RPMI7951 (cell line): ENCODE data around the gene HSD17B1. TPM values are rescaled to one million over a fixed set of nuclear protein-coding genes. Genes with fewer than 3 reads are reported as not detected.
A peak's percentile ranks its signal among the peaks of the same experiment; 100 is the strongest.
"Not testable (repeated sequence)": the region's sequence is repeated elsewhere in the genome, so short reads cannot be mapped to it uniquely, and the experiment has no call there.

Experiments used
- DNase-seq: peaks from one replicate; pipeline ENCODE4 v3.0.0-alpha.2; 2012; ENCODE audit warnings: low read depth
- total RNA-seq: library from RNA; depleted of rRNA; stranded (reverse); fragments of >200 nt; shearing (Covaris generic); gene quantifications from 2 replicates; pipeline ENCODE4 v1.2.3, GENCODE V29; 2014

The HSD17B1 gene
- total RNA-seq, 1 experiment from 2014 or later = 1.4 TPM

- no peak for DNase-seq
These were observed 5.0 kb upstream of the HSD17B1 start for GRCh38 chr17:42547698-42548069.

GRCh38 chr17:42548070-42548837 lies 4.5 kb upstream of the HSD17B1 start:
- DNase-seq = no peak

GRCh38 chr17:42548993-42549755 lies 3.5 kb upstream of the HSD17B1 start:
- DNase-seq = no peak

- DNase-seq = no peak
These were observed 567 bp downstream of the HSD17B1 start for GRCh38 chr17:42553161-42553818.

- no peak for DNase-seq
These were observed 1.1 kb downstream of the HSD17B1 start for GRCh38 chr17:42553866-42554249.

- DNase-seq = peak; percentile 74
These were observed 1.8 kb downstream of the HSD17B1 start for GRCh38 chr17:42554250-42555121.

GRCh38 chr17:42555122-42555622 lies 2.4 kb downstream of the HSD17B1 start:
- DNase-seq = no peak

GRCh38 chr17:42555961-42556617 lies 3.4 kb downstream of the HSD17B1 start:
- DNase-seq = not testable (repeated sequence)

- DNase-seq = no peak
These were observed 6.4 kb downstream of the HSD17B1 start for GRCh38 chr17:42559075-42559474.

GRCh38 chr17:42560246-42560645 lies 7.5 kb downstream of the HSD17B1 start:
- DNase-seq = no peak

GRCh38 chr17:42561897-42562387 lies 9.2 kb downstream of the HSD17B1 start, which contains the start of gene COASY:
TSS of gene COASY (plus strand) at chr17:42562148. CDS start at chr17:42562623, 475 bp downstream.
- peak; percentile 91 for DNase-seq

- DNase-seq = no peak
These were observed 9.8 kb downstream of the HSD17B1 start for GRCh38 chr17:42562388-42563142.

GRCh38 chr17:42563143-42563509 lies 10.4 kb downstream of the HSD17B1 start:
- no peak for DNase-seq

GRCh38 chr17:42563543-42563942 lies 10.8 kb downstream of the HSD17B1 start:
- peak; percentile 75 for DNase-seq

GRCh38 chr17:42563950-42564349 lies 11.2 kb downstream of the HSD17B1 start:
- no peak for DNase-seq

- no peak for DNase-seq
These were observed 12.2 kb downstream of the HSD17B1 start for GRCh38 chr17:42564815-42565522.

GRCh38 chr17:42565523-42566214 lies 12.9 kb downstream of the HSD17B1 start:
- no peak for DNase-seq

- no peak for DNase-seq
These were observed 13.6 kb downstream of the HSD17B1 start for GRCh38 chr17:42566215-42566882.
